Caco-2 (cell line): ENCODE data around the gene TSPAN9. TPM values are rescaled to one million over a fixed set of nuclear protein-coding genes. Genes with fewer than 3 reads are reported as not detected.

Experiments
- BruUV-seq: library from RNA; stranded (reverse); fragments of 400-500 nt; replicated peaks from 2 replicates; lab custom pipeline; 2021; lab: Mats Ljungman, UMichigan
- CTCF ChIA-PET: fragments of 300-600 bp; sonication (Branson Sonifier 250); formaldehyde crosslinking; loops from one replicate; lab custom pipeline; 2022; ENCODE audit warnings: antibody characterized with exemption; lab: Charles Lee
- POLR2A ChIA-PET: fragments of 300-600 bp; sonication (Branson Sonifier 250); formaldehyde crosslinking; loops from one replicate; lab custom pipeline; 2022; ENCODE audit warnings: antibody characterized with exemption; lab: Charles Lee
- DNase-seq, 2 experiments: peaks; one replicate each; pipeline versions ENCODE4 v3.0.0 to v3.0.0-alpha.2; 2020 to 2022
- H3K27me3 ChIP-seq: replicated peaks from 2 replicates; pipeline ENCODE4 v1.6.0; 2011; ENCODE audit warnings: low read length; ENCODE audit not compliant: control insufficient read depth, insufficient read depth
- H3K36me3 ChIP-seq: 2 replicates; pipeline ENCODE4 v1.5.1; 2011; ENCODE audit warnings: low read length; ENCODE audit not compliant: control insufficient read depth, insufficient read depth
- H3K4me1 ChIP-seq: fragments of 250-450 bp; sonication (Bioruptor Pico); 2 replicates; pipeline ENCODE4 v1.5.1; 2020; ENCODE audit warnings: mild to moderate bottlenecking
- H3K4me3 ChIP-seq: 2 replicates; pipeline ENCODE4 v1.5.1; 2011; ENCODE audit warnings: low read depth, mild to moderate bottlenecking, control low read depth, low read length
- H3K9me3 ChIP-seq: fragments of 250-450 bp; sonication (Bioruptor Pico); 2 replicates; pipeline ENCODE4 v1.5.1; 2020; ENCODE audit warnings: mild to moderate bottlenecking, moderate library complexity
- H3K27ac Mint-ChIP-seq: one replicate; pipeline ENCODE4 v1.8.0; 2022; ENCODE audit warnings: mixed read lengths; ENCODE audit not compliant: unreplicated experiment
- H3K27me3 Mint-ChIP-seq: one replicate; pipeline ENCODE4 v1.8.0; 2022; ENCODE audit warnings: mixed read lengths; ENCODE audit not compliant: insufficient read depth, unreplicated experiment
- H3K36me3 Mint-ChIP-seq: one replicate; pipeline ENCODE4 v1.8.0; 2022; ENCODE audit warnings: mild to moderate bottlenecking, mixed read lengths; ENCODE audit not compliant: insufficient read depth, unreplicated experiment
- H3K4me1 Mint-ChIP-seq: one replicate; pipeline ENCODE4 v1.8.0; 2022; ENCODE audit warnings: low read depth, mixed read lengths; ENCODE audit not compliant: unreplicated experiment
- H3K4me3 Mint-ChIP-seq: one replicate; pipeline ENCODE4 v1.8.0; 2022; ENCODE audit warnings: mild to moderate bottlenecking, moderate library complexity, mixed read lengths; ENCODE audit not compliant: unreplicated experiment
- H3K9me3 Mint-ChIP-seq: one replicate; pipeline ENCODE4 v1.8.0; 2022; ENCODE audit warnings: mixed read lengths; ENCODE audit not compliant: unreplicated experiment
- CTCF ChIP-seq, 2 experiments: fragments of 200-600 bp in 1 of 2; IDR thresholded peaks; 1 replicate in 1 of 2; 2 replicates in 1 of 2; pipeline versions ENCODE4 v1.5.1 to v1.8.0; 2011 to 2022; ENCODE audit warnings: antibody characterized with exemption in 1 of 2, control low read depth in 1 of 2, inconsistent platforms in 1 of 2, low read depth in 1 of 2, low read length in 1 of 2, mild to moderate bottlenecking in 1 of 2, moderate library complexity in 1 of 2; ENCODE audit not compliant: insufficient read depth in 1 of 2, severe bottlenecking in 1 of 2, unreplicated experiment in 1 of 2
- intact Hi-C: fragments of 100-400 bp; cut with micrococcal nuclease; formaldehyde crosslinking; loops from one replicate; pipeline ENCODE4 v1.10.0; 2022; ENCODE audit not compliant: unreplicated experiment
- total RNA-seq: library from RNA; stranded (reverse); gene quantifications from 2 replicates; pipeline ENCODE4 v1.2.3, GENCODE V29; 2022

The TSPAN9 gene
- total RNA-seq, 1 experiment from 2014 or later = 49.1 TPM

- H3K4me3 Mint-ChIP-seq = no peak overlapping the region
- intact Hi-C loops = no loop called here
- no peak overlapping the region for H3K4me3 ChIP-seq
- H3K36me3 Mint-ChIP-seq = no peaks in the 10 kb centered on the region
- H3K27me3 ChIP-seq = no peaks in the 10 kb centered on the region
- H3K36me3 ChIP-seq = no peaks in the 10 kb centered on the region
- no peak for TF ChIP-seq CTCF (IDR thresholded peaks at IDR 0.05; ENCODE audit: insufficient read depth in 1 of 2, low read depth in 1 of 2, low read length in 1 of 2, severe bottlenecking in 1 of 2, unreplicated experiment in 1 of 2)
- H3K9me3 Mint-ChIP-seq = no peaks in the 10 kb centered on the region
- ChIA-PET POLR2A (no interaction called here), CTCF (interaction anchor here (0.7 to 0.8 kb wide), 2 partner anchors 13 to 55 kb away, joined by 3 read pairs; no protein-coding TSS in a partner anchor)
- BruUV-seq = no TSS peak
- H3K27me3 Mint-ChIP-seq = no peaks in the 10 kb centered on the region
- H3K9me3 ChIP-seq = 0 out of 2 replicates have a peak, but pooled peaks cover 3% of the 10 kb centered on the region
- no peaks in the 10 kb centered on the region for H3K4me1 ChIP-seq
- H3K27ac Mint-ChIP-seq = no peak overlapping the region
- DNase-seq = no peak
- H3K4me1 Mint-ChIP-seq = peaks cover 7% of the 10 kb centered on the region
These were observed 67.9 kb downstream of the TSPAN9 start for GRCh38 chr12:3145033-3145432.

- POLR2A ChIA-PET = interaction anchor here (0.6 kb wide), 1 partner anchor 16 kb away, joined by 5 read pairs; no protein-coding TSS in a partner anchor
- intact Hi-C loops = no loop called here
These were observed 68.5 kb downstream of the TSPAN9 start for GRCh38 chr12:3145546-3146310.

GRCh38 chr12:3147260-3147659 is 70.1 kb downstream of the TSPAN9 start:
- POLR2A ChIA-PET = no interaction called here
- no peak overlapping the region for H3K4me3 ChIP-seq
- CTCF ChIA-PET = interaction anchor here (0.6 kb wide), 1 partner anchor 159 kb away, joined by 4 read pairs; no protein-coding TSS in a partner anchor

More at GRCh38 chr12:3145546-3146310, 68.5 kb downstream of the TSPAN9 start:
- no TSS peak for BruUV-seq
- Histone ChIP-seq H3K36me3 (no peaks in the 10 kb centered on the region), H3K9me3 (0 out of 2 replicates have a peak, but pooled peaks cover 3% of the 10 kb centered on the region), H3K4me1 (no peaks in the 10 kb centered on the region), H3K27me3 (no peaks in the 10 kb centered on the region), H3K4me3 (no peak overlapping the region)
- H3K4me1 Mint-ChIP-seq = peaks cover 7% of the 10 kb centered on the region
- CTCF ChIA-PET = no interaction called here
- no peaks in the 10 kb centered on the region for H3K36me3 Mint-ChIP-seq
- H3K9me3 Mint-ChIP-seq = no peaks in the 10 kb centered on the region
- DNase-seq = no peak
- no peak for TF ChIP-seq CTCF (IDR thresholded peaks at IDR 0.05; ENCODE audit: insufficient read depth in 1 of 2, low read depth in 1 of 2, low read length in 1 of 2, severe bottlenecking in 1 of 2, unreplicated experiment in 1 of 2)
- H3K27me3 Mint-ChIP-seq = no peaks in the 10 kb centered on the region
- H3K27ac Mint-ChIP-seq = no peak overlapping the region
- H3K4me3 Mint-ChIP-seq = no peak overlapping the region

More at GRCh38 chr12:3147260-3147659, 70.1 kb downstream of the TSPAN9 start:
- Mint-ChIP-seq H3K4me3 (no peak overlapping the region), H3K36me3 (no peaks in the 10 kb centered on the region), H3K27ac (peak overlapping the region; percentile 4), H3K4me1 (peaks cover 7% of the 10 kb centered on the region), H3K9me3 (no peaks in the 10 kb centered on the region), H3K27me3 (no peaks in the 10 kb centered on the region)
- BruUV-seq = no TSS peak
- no peaks in the 10 kb centered on the region for H3K27me3 ChIP-seq
- no peak for DNase-seq
- H3K9me3 ChIP-seq = 0 out of 2 replicates have a peak, but pooled peaks cover 3% of the 10 kb centered on the region
- TF ChIP-seq CTCF (IDR thresholded peaks at IDR 0.05; ENCODE audit: insufficient read depth in 1 of 2, low read depth in 1 of 2, low read length in 1 of 2, severe bottlenecking in 1 of 2, unreplicated experiment in 1 of 2) = no peak
- intact Hi-C loops = no loop called here
- no peaks in the 10 kb centered on the region for H3K36me3 ChIP-seq
- no peaks in the 10 kb centered on the region for H3K4me1 ChIP-seq
